Measurements from ENCODE around the gene SERPINB1.

The SERPINB1 gene

GRCh38 chr6:2844008-2844407 lies 2.3 kb upstream of the SERPINB1 start:
- DNase-seq = no peak

- DNase-seq = no peak
Observed at GRCh38 chr6:2843138-2843740, 1.6 kb upstream of the SERPINB1 start.

- DNase-seq = no peak
Observed at GRCh38 chr6:2842139-2842552, 483 bp upstream of the SERPINB1 start.

- DNase-seq = no peak
Observed at GRCh38 chr6:2840749-2841061, 958 bp downstream of the SERPINB1 start.

- DNase-seq = no peak
Observed at GRCh38 chr6:2839982-2840748, 1.5 kb downstream of the SERPINB1 start.

GRCh38 chr6:2839195-2839981 lies 2.3 kb downstream of the SERPINB1 start:
- no peak for DNase-seq

- no peak for DNase-seq
Observed at GRCh38 chr6:2838251-2838650, 3.4 kb downstream of the SERPINB1 start.

- DNase-seq = no peak
Observed at GRCh38 chr6:2834262-2834661, 7.4 kb downstream of the SERPINB1 start.

- DNase-seq = no peak
Observed at GRCh38 chr6:2831392-2831791, 10.3 kb downstream of the SERPINB1 start.

- no peak for DNase-seq
Observed at GRCh38 chr6:2830183-2830582, 11.5 kb downstream of the SERPINB1 start.

- no peak for DNase-seq
Observed at GRCh38 chr6:2829253-2829652, 12.4 kb downstream of the SERPINB1 start.

GRCh38 chr6:2828629-2829028 lies 13.0 kb downstream of the SERPINB1 start:
- DNase-seq = no peak

- no peak for DNase-seq
Observed at GRCh38 chr6:2827142-2827541, 14.5 kb downstream of the SERPINB1 start.

GRCh38 chr6:2826131-2826530 lies 15.5 kb downstream of the SERPINB1 start:
- no peak for DNase-seq

- no peak for DNase-seq
Observed at GRCh38 chr6:2823104-2823850, 18.4 kb downstream of the SERPINB1 start.

GRCh38 chr6:2821554-2821953 lies 20.1 kb downstream of the SERPINB1 start:
- DNase-seq = no peak

- DNase-seq = no peak
Observed at GRCh38 chr6:2820415-2820814, 21.2 kb downstream of the SERPINB1 start.

- DNase-seq = no peak
Observed at GRCh38 chr6:2819978-2820377, 21.7 kb downstream of the SERPINB1 start.

- DNase-seq = no peak
Observed at GRCh38 chr6:2819115-2819514, 22.5 kb downstream of the SERPINB1 start.

GRCh38 chr6:2818593-2818992 lies 23.1 kb downstream of the SERPINB1 start:
- no peak for DNase-seq

GRCh38 chr6:2817903-2818443 lies 23.7 kb downstream of the SERPINB1 start:
- DNase-seq = no peak

- DNase-seq = no peak
Observed at GRCh38 chr6:2816158-2816557, 25.5 kb downstream of the SERPINB1 start.

- DNase-seq = no peak
Observed at GRCh38 chr6:2812695-2813094, 29.0 kb downstream of the SERPINB1 start.
